Measurements from ENCODE around the gene AOX1. TPM values are rescaled to one million over a fixed set of nuclear protein-coding genes. Genes with fewer than 3 reads are reported as not detected.
"Not testable (repeated sequence)": the region's sequence is repeated elsewhere in the genome, so short reads cannot be mapped to it uniquely, and the experiment has no call there.

Gene AOX1
- total RNA-seq, 2 experiments from 2014 or later, result 0.08 TPM; not detected in 1

GRCh38 chr2:200635251-200635650 is 49.4 kb downstream of the AOX1 start:
- Mint-ChIP-seq H3K4me3 (no peak overlapping the region), H3K27ac (no peak overlapping the region), H3K27me3 (ENCODE audit: low read depth) (peaks cover 11% of the 10 kb centered on the region), H3K9me3 (ENCODE audit: insufficient read depth) (no peaks in the 10 kb centered on the region), H3K4me1 (ENCODE audit: low read depth) (no peaks in the 10 kb centered on the region), H3K36me3 (ENCODE audit: low read depth) (no peaks in the 10 kb centered on the region)
- DNase-seq (no peak), ATAC-seq (no peak)
- CTCF ChIA-PET, result no interaction called here
- POLR2A ChIA-PET, result no interaction called here

- Mint-ChIP-seq H3K4me3 (no peak overlapping the region), H3K9me3 (ENCODE audit: insufficient read depth) (no peaks in the 10 kb centered on the region), H3K27me3 (ENCODE audit: low read depth) (peaks cover 6% of the 10 kb centered on the region), H3K4me1 (ENCODE audit: low read depth) (no peaks in the 10 kb centered on the region), H3K36me3 (ENCODE audit: low read depth) (no peaks in the 10 kb centered on the region), H3K27ac (no peak overlapping the region)
- CTCF ChIA-PET, result no interaction called here
- ATAC-seq (no peak), DNase-seq (no peak)
- POLR2A ChIA-PET, result no interaction called here
Observed at GRCh38 chr2:200637901-200638300, 52.1 kb downstream of the AOX1 start.

GRCh38 chr2:200640176-200640575 is 54.4 kb downstream of the AOX1 start:
- no peak for ATAC-seq
- no peak overlapping the region for H3K27ac Mint-ChIP-seq
- H3K4me1 Mint-ChIP-seq (ENCODE audit: low read depth), result no peaks in the 10 kb centered on the region
- DNase-seq, result no peak
- H3K27me3 Mint-ChIP-seq (ENCODE audit: low read depth), result peaks cover 6% of the 10 kb centered on the region
- H3K4me3 Mint-ChIP-seq, result no peak overlapping the region
- no peaks in the 10 kb centered on the region for H3K36me3 Mint-ChIP-seq (ENCODE audit: low read depth)
- POLR2A ChIA-PET, result no interaction called here
- no peaks in the 10 kb centered on the region for H3K9me3 Mint-ChIP-seq (ENCODE audit: insufficient read depth)
- CTCF ChIA-PET, result no interaction called here

GRCh38 chr2:200640901-200641300 is 55.1 kb downstream of the AOX1 start:
- no peaks in the 10 kb centered on the region for H3K36me3 Mint-ChIP-seq (ENCODE audit: low read depth)
- no peak for DNase-seq
- no peaks in the 10 kb centered on the region for H3K9me3 Mint-ChIP-seq (ENCODE audit: insufficient read depth)
- POLR2A ChIA-PET, result no interaction called here
- no peaks in the 10 kb centered on the region for H3K4me1 Mint-ChIP-seq (ENCODE audit: low read depth)
- peaks cover 6% of the 10 kb centered on the region for H3K27me3 Mint-ChIP-seq (ENCODE audit: low read depth)
- H3K4me3 Mint-ChIP-seq, result no peak overlapping the region
- CTCF ChIA-PET, result no interaction called here
- H3K27ac Mint-ChIP-seq, result no peak overlapping the region
- no peak for ATAC-seq

GRCh38 chr2:200648518-200649281 is 62.9 kb downstream of the AOX1 start:
- H3K4me3 Mint-ChIP-seq; CTCF ChIA-PET; ATAC-seq; H3K4me1 Mint-ChIP-seq (ENCODE audit: low read depth); H3K9me3 Mint-ChIP-seq (ENCODE audit: insufficient read depth); H3K36me3 Mint-ChIP-seq (ENCODE audit: low read depth); H3K27ac Mint-ChIP-seq; DNase-seq; POLR2A ChIA-PET: not testable (repeated sequence)
- H3K27me3 Mint-ChIP-seq (ENCODE audit: low read depth), result peaks cover 27% of the 10 kb centered on the region

- Mint-ChIP-seq H3K4me3 (no peak overlapping the region), H3K4me1 (ENCODE audit: low read depth) (no peaks in the 10 kb centered on the region), H3K36me3 (ENCODE audit: low read depth) (no peaks in the 10 kb centered on the region), H3K9me3 (ENCODE audit: insufficient read depth) (no peaks in the 10 kb centered on the region), H3K27ac (no peak overlapping the region), H3K27me3 (ENCODE audit: low read depth) (peaks cover 23% of the 10 kb centered on the region)
- ChIA-PET POLR2A (no interaction called here), CTCF (no interaction called here)
- DNase-seq (no peak), ATAC-seq (no peak)
Observed at GRCh38 chr2:200649724-200650123, 63.9 kb downstream of the AOX1 start.

GRCh38 chr2:200650195-200650594 is 64.4 kb downstream of the AOX1 start:
- POLR2A ChIA-PET, result no interaction called here
- no peak overlapping the region for H3K27ac Mint-ChIP-seq
- no peaks in the 10 kb centered on the region for H3K36me3 Mint-ChIP-seq (ENCODE audit: low read depth)
- no peak overlapping the region for H3K4me3 Mint-ChIP-seq
- H3K27me3 Mint-ChIP-seq (ENCODE audit: low read depth), result peaks cover 23% of the 10 kb centered on the region
- no peaks in the 10 kb centered on the region for H3K4me1 Mint-ChIP-seq (ENCODE audit: low read depth)
- ATAC-seq, result no peak
- CTCF ChIA-PET, result no interaction called here
- H3K9me3 Mint-ChIP-seq (ENCODE audit: insufficient read depth), result no peaks in the 10 kb centered on the region
- DNase-seq, result no peak

GRCh38 chr2:200652158-200652557 is 66.3 kb downstream of the AOX1 start:
- no peaks in the 10 kb centered on the region for H3K36me3 Mint-ChIP-seq (ENCODE audit: low read depth)
- CTCF ChIA-PET, result no interaction called here
- H3K27me3 Mint-ChIP-seq (ENCODE audit: low read depth), result peaks cover 16% of the 10 kb centered on the region
- POLR2A ChIA-PET, result no interaction called here
- ATAC-seq (no peak), DNase-seq (no peak)
- no peak overlapping the region for H3K4me3 Mint-ChIP-seq
- H3K27ac Mint-ChIP-seq, result no peak overlapping the region
- H3K4me1 Mint-ChIP-seq (ENCODE audit: low read depth), result no peaks in the 10 kb centered on the region
- no peaks in the 10 kb centered on the region for H3K9me3 Mint-ChIP-seq (ENCODE audit: insufficient read depth)

GRCh38 chr2:200653021-200653420 is 67.2 kb downstream of the AOX1 start:
- peaks cover 13% of the 10 kb centered on the region for H3K27me3 Mint-ChIP-seq (ENCODE audit: low read depth)
- CTCF ChIA-PET, result no interaction called here
- DNase-seq (no peak), ATAC-seq (no peak)
- POLR2A ChIA-PET, result no interaction called here
- no peaks in the 10 kb centered on the region for H3K4me1 Mint-ChIP-seq (ENCODE audit: low read depth)
- H3K36me3 Mint-ChIP-seq (ENCODE audit: low read depth), result no peaks in the 10 kb centered on the region
- H3K4me3 Mint-ChIP-seq, result no peak overlapping the region
- H3K9me3 Mint-ChIP-seq (ENCODE audit: insufficient read depth), result no peaks in the 10 kb centered on the region
- no peak overlapping the region for H3K27ac Mint-ChIP-seq

- Mint-ChIP-seq H3K36me3 (ENCODE audit: low read depth) (no peaks in the 10 kb centered on the region), H3K27me3 (ENCODE audit: low read depth) (peaks cover 18% of the 10 kb centered on the region), H3K9me3 (ENCODE audit: insufficient read depth) (no peaks in the 10 kb centered on the region), H3K4me1 (ENCODE audit: low read depth) (no peaks in the 10 kb centered on the region), H3K4me3 (no peak overlapping the region), H3K27ac (no peak overlapping the region)
- CTCF ChIA-PET, result no interaction called here
- POLR2A ChIA-PET, result no interaction called here
- DNase-seq, result no peak
- no peak for ATAC-seq
Observed at GRCh38 chr2:200654823-200655222, 69.0 kb downstream of the AOX1 start.

GRCh38 chr2:200655918-200656580 is 70.2 kb downstream of the AOX1 start:
- ATAC-seq, result no peak
- ChIA-PET CTCF (no interaction called here), POLR2A (no interaction called here)

GRCh38 chr2:200658278-200658864 is 72.6 kb downstream of the AOX1 start:
- ATAC-seq (no peak), DNase-seq (no peak)
- Mint-ChIP-seq H3K4me1 (ENCODE audit: low read depth) (no peaks in the 10 kb centered on the region), H3K27ac (no peak overlapping the region), H3K36me3 (ENCODE audit: low read depth) (no peaks in the 10 kb centered on the region), H3K9me3 (ENCODE audit: insufficient read depth) (no peaks in the 10 kb centered on the region), H3K4me3 (no peak overlapping the region), H3K27me3 (ENCODE audit: low read depth) (peaks cover 28% of the 10 kb centered on the region)
- ChIA-PET POLR2A (no interaction called here), CTCF (no interaction called here)

More at GRCh38 chr2:200655918-200656580, 70.2 kb downstream of the AOX1 start:
- peaks cover 20% of the 10 kb centered on the region for H3K27me3 Mint-ChIP-seq (ENCODE audit: low read depth)
- no peaks in the 10 kb centered on the region for H3K36me3 Mint-ChIP-seq (ENCODE audit: low read depth)
- no peak overlapping the region for H3K27ac Mint-ChIP-seq
- DNase-seq, result no peak
- no peaks in the 10 kb centered on the region for H3K9me3 Mint-ChIP-seq (ENCODE audit: insufficient read depth)
- no peaks in the 10 kb centered on the region for H3K4me1 Mint-ChIP-seq (ENCODE audit: low read depth)
- no peak overlapping the region for H3K4me3 Mint-ChIP-seq

Measured in activated CD8-positive, alpha-beta T cell treated with anti-CD3 and anti-CD28 coated beads, Interleukin-2, amount 10 ng/mL, durations not matched to agents 7 days and 5 days (primary cell).